OCI-LY7 (cell line): ENCODE data around the gene SLC41A3.

Experiments used
- CTCF ChIP-seq: fragments of 200-600 bp; sonication (generic); conservative IDR thresholded peaks from 2 replicates; pipeline ENCODE4 v1.5.1; 2014; ENCODE audit warnings: mild to moderate bottlenecking, antibody characterized with exemption, low read length, moderate library complexity, mixed read lengths
- EZH2phosphoT487 ChIP-seq: fragments of 200-600 bp; sonication (generic); IDR thresholded peaks from 2 replicates; pipeline ENCODE4 v1.6.1; 2018; ENCODE audit warnings: low read depth, borderline replicate concordance, mild to moderate bottlenecking, mixed run types, antibody characterized with exemption, low read length, moderate library complexity, mixed read lengths

GRCh38 chr3:125959317-125960065 is 124.4 kb downstream of the SLC41A3 start:
- TF ChIP-seq CTCF (no peak), EZH2phosphoT487 (no peak)
